Esophagus mucosa (tissue), 1 donor: Measurements from ENCODE around the gene CD96. TPM values are rescaled to one million over a fixed set of nuclear protein-coding genes. Genes with fewer than 3 reads are reported as not detected.

Experiments used
- ATAC-seq: fragments of 200-7000 bp; cut with Tn5 transposase; one replicate; pipeline ENCODE4 v1.9.1; 2020
- total RNA-seq: library from RNA; stranded (reverse); gene quantifications from one replicate; pipeline ENCODE4 v1.2.4, GENCODE V29; 2023
- donor health status: DM: yes; HTN: yes; CAD: no.

Gene CD96
- total RNA-seq, 1 donor from 2014 or later = 1.0 TPM

- peak; percentile 91 for ATAC-seq
Observed at GRCh38 chr3:111594205-111594604, 52.2 kb downstream of the CD96 start.

GRCh38 chr3:111594781-111595180, 52.8 kb downstream of the CD96 start:
- no peak for ATAC-seq

GRCh38 chr3:111595232-111595631, 53.2 kb downstream of the CD96 start, which contains the start of gene ZBED2:
TSS of gene ZBED2 (minus strand) at chr3:111595346. CDS start at chr3:111594201, 1,145 bp downstream.
- peak; percentile 91 for ATAC-seq

GRCh38 chr3:111596328-111596727, 54.3 kb downstream of the CD96 start:
- ATAC-seq = no peak

GRCh38 chr3:111598139-111598538, 56.1 kb downstream of the CD96 start:
- ATAC-seq = no peak

- no peak for ATAC-seq
Observed at GRCh38 chr3:111598552-111598951, 56.6 kb downstream of the CD96 start.

GRCh38 chr3:111601810-111602209, 59.8 kb downstream of the CD96 start:
- no peak for ATAC-seq

- ATAC-seq = no peak
Observed at GRCh38 chr3:111603679-111604078, 61.7 kb downstream of the CD96 start.

GRCh38 chr3:111604119-111604518, 62.1 kb downstream of the CD96 start:
- peak; percentile 26 for ATAC-seq

- no peak for ATAC-seq
Observed at GRCh38 chr3:111605018-111605417, 63.0 kb downstream of the CD96 start.

- ATAC-seq = no peak
Observed at GRCh38 chr3:111605493-111605892, 63.5 kb downstream of the CD96 start.

GRCh38 chr3:111607240-111607920, 65.4 kb downstream of the CD96 start:
- ATAC-seq = peak; percentile 16

- no peak for ATAC-seq
Observed at GRCh38 chr3:111608383-111608782, 66.4 kb downstream of the CD96 start.

GRCh38 chr3:111609700-111610099, 67.7 kb downstream of the CD96 start:
- ATAC-seq = no peak

GRCh38 chr3:111610189-111610588, 68.2 kb downstream of the CD96 start:
- peak; percentile 73 for ATAC-seq

GRCh38 chr3:111610612-111611054, 68.6 kb downstream of the CD96 start:
- ATAC-seq = peak; percentile 98

- no peak for ATAC-seq
Observed at GRCh38 chr3:111613294-111613693, 71.3 kb downstream of the CD96 start.

- ATAC-seq = no peak
Observed at GRCh38 chr3:111615880-111616279, 73.9 kb downstream of the CD96 start.

GRCh38 chr3:111616417-111617105, 74.6 kb downstream of the CD96 start:
- peak; percentile 84 for ATAC-seq

GRCh38 chr3:111617406-111617805, 75.4 kb downstream of the CD96 start:
- no peak for ATAC-seq

- ATAC-seq = no peak
Observed at GRCh38 chr3:111617912-111618601, 76.1 kb downstream of the CD96 start.

- ATAC-seq = no peak
Observed at GRCh38 chr3:111618945-111619344, 76.9 kb downstream of the CD96 start.

GRCh38 chr3:111619833-111620232, 77.8 kb downstream of the CD96 start:
- ATAC-seq = no peak
